ENCODE results near the gene CEACAM3. TPM values are rescaled to one million over a fixed set of nuclear protein-coding genes. Genes with fewer than 3 reads are reported as not detected.

The CEACAM3 gene
- total and polyA plus RNA-seq, 9 donors: 0.62 TPM; not detected in 8

Other genes starting within 250 kb of the CEACAM3 start
- 1 to 10 TPM in 3 of 7 donors, under 1 TPM in 2, not detected in 2; 0.25 to 1.8 (median 1.1) TPM for gene CEACAM21, start 220.4 kb upstream of the CEACAM3 start, total RNA-seq
- gene CEACAM21, start 220.4 kb upstream of the CEACAM3 start, polyA plus RNA-seq: 10 to 100 TPM in 1 of 2 donors, 1 to 10 TPM in 1; 3.0 to 11.4 TPM
- gene CEACAM4, start 169.5 kb upstream of the CEACAM3 start, total RNA-seq: under 1 TPM in 3 of 7 donors, not detected in 4; 0.18 to 0.74 (median 0.40) TPM
- under 1 TPM; 0.27 to 0.32 TPM for gene CEACAM4, start 169.5 kb upstream of the CEACAM3 start, polyA plus RNA-seq
- gene CEACAM7, start 108.3 kb upstream of the CEACAM3 start, total RNA-seq: under 1 TPM in 2 of 7 donors, not detected in 5; 0.08 to 0.55 TPM
- gene CEACAM7, start 108.3 kb upstream of the CEACAM3 start, polyA plus RNA-seq: not detected
- 1 to 10 TPM in 2 of 7 donors, under 1 TPM in 1, not detected in 4; 0.27 to 1.5 (median 1.3) TPM for gene CEACAM5, start 88.0 kb upstream of the CEACAM3 start, total RNA-seq
- not detected for gene CEACAM5, start 88.0 kb upstream of the CEACAM3 start, polyA plus RNA-seq
- under 1 TPM in 4 of 7 donors, not detected in 3; 0.10 to 0.84 (median 0.29) TPM for gene CEACAM6, start 41.1 kb upstream of the CEACAM3 start, total RNA-seq
- gene CEACAM6, start 41.1 kb upstream of the CEACAM3 start, polyA plus RNA-seq: under 1 TPM in 1 of 2 donors, not detected in 1; 0.07 TPM
- gene LYPD4, start 48.1 kb downstream of the CEACAM3 start, total RNA-seq: not detected
- not detected for gene LYPD4, start 48.1 kb downstream of the CEACAM3 start, polyA plus RNA-seq
- not detected for gene DMRTC2, start 48.5 kb downstream of the CEACAM3 start, total RNA-seq
- gene DMRTC2, start 48.5 kb downstream of the CEACAM3 start, polyA plus RNA-seq: under 1 TPM in 1 of 2 donors, not detected in 1; 0.07 TPM
- 1,000 to 10,000 TPM; 2,441 to 3,427 (median 2,873) TPM for gene RPS19, start 63.7 kb downstream of the CEACAM3 start, total RNA-seq
- 1,000 to 10,000 TPM; 1,030 to 3,960 TPM for gene RPS19, start 63.7 kb downstream of the CEACAM3 start, polyA plus RNA-seq
- 1 to 10 TPM in 3 of 7 donors, under 1 TPM in 3, not detected in 1; 0.25 to 1.4 (median 0.83) TPM for gene CD79A, start 80.7 kb downstream of the CEACAM3 start, total RNA-seq
- gene CD79A, start 80.7 kb downstream of the CEACAM3 start, polyA plus RNA-seq: under 1 TPM; 0.41 to 0.68 TPM
- 10 to 100 TPM; 35.6 to 97.5 (median 70.6) TPM for gene ARHGEF1, start 86.6 kb downstream of the CEACAM3 start, total RNA-seq
- 10 to 100 TPM in 1 of 2 donors, 1 to 10 TPM in 1; 7.9 to 56.2 TPM for gene ARHGEF1, start 86.6 kb downstream of the CEACAM3 start, polyA plus RNA-seq
- gene ERFL, start 131.9 kb downstream of the CEACAM3 start, total RNA-seq: 1 to 10 TPM in 1 of 7 donors, under 1 TPM in 6; 0.11 to 1.3 (median 0.50) TPM
- under 1 TPM in 1 of 2 donors, not detected in 1; 0.24 TPM for gene ERFL, start 131.9 kb downstream of the CEACAM3 start, polyA plus RNA-seq
- gene RABAC1, start 162.7 kb downstream of the CEACAM3 start, total RNA-seq: 100 to 1,000 TPM; 120 to 206 (median 147) TPM
- 100 to 1,000 TPM in 1 of 2 donors, 10 to 100 TPM in 1; 21.2 to 224 TPM for gene RABAC1, start 162.7 kb downstream of the CEACAM3 start, polyA plus RNA-seq
- gene ATP1A3, start 197.6 kb downstream of the CEACAM3 start, total RNA-seq: under 1 TPM in 1 of 7 donors, not detected in 6; 0.32 TPM
- under 1 TPM; 0.02 to 0.33 TPM for gene ATP1A3, start 197.6 kb downstream of the CEACAM3 start, polyA plus RNA-seq

All from ovary (tissue), 9 donors.